Vagina (tissue), 2 donors: Measurements from ENCODE around the gene SPON1.

ENCODE experiments used
- POLR2A ChIP-seq, 2 donors: fragments of 450-650 bp; IDR thresholded peaks; one replicate each; pipeline ENCODE4 v1.6.1; 2017; ENCODE audit warnings: antibody characterized with exemption in 2 of 2, mild to moderate bottlenecking in 2 of 2, moderate library complexity in 2 of 2
- POLR2AphosphoS5 ChIP-seq, 2 donors: sonication (generic); formaldehyde crosslinking; IDR thresholded peaks; one replicate each; pipeline ENCODE4 v1.9.0; 2017; ENCODE audit warnings: antibody characterized with exemption in 2 of 2, mild to moderate bottlenecking in 2 of 2, low read depth in 1 of 2; ENCODE audit not compliant: insufficient read depth in 1 of 2
- TF ChIP-seq, protein P1 (sequence below), 3 experiments: fragments of 450-650 bp in 2 of 3; fragments of 200-600 bp in 1 of 3; sonication (generic) in 1 of 3; IDR thresholded peaks; one replicate each; pipeline ENCODE4 v1.5.1; 2017 to 2019; ENCODE audit warnings: antibody characterized with exemption in 3 of 3, mild to moderate bottlenecking in 2 of 3, moderate library complexity in 2 of 3

DNA sequence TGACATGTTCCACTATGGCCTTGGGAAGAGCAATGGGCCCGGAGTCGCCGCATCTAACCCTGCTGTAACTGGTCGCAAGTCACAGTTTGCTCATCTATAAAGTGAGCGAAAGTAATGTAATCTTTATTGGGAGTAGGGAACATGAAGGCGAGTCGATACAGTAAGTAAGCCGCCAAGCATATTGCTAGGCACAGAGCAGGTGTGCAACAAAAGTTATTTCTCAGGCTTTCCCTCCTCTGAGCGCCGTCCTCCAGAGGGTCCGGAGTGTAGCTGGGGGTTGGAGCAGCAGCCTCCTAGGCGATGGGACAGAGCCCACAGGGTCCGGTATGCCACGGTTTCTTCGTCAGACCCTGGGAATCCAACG lies 343 bp upstream of the SPON1 start:
- TF ChIP-seq, protein P1, sequence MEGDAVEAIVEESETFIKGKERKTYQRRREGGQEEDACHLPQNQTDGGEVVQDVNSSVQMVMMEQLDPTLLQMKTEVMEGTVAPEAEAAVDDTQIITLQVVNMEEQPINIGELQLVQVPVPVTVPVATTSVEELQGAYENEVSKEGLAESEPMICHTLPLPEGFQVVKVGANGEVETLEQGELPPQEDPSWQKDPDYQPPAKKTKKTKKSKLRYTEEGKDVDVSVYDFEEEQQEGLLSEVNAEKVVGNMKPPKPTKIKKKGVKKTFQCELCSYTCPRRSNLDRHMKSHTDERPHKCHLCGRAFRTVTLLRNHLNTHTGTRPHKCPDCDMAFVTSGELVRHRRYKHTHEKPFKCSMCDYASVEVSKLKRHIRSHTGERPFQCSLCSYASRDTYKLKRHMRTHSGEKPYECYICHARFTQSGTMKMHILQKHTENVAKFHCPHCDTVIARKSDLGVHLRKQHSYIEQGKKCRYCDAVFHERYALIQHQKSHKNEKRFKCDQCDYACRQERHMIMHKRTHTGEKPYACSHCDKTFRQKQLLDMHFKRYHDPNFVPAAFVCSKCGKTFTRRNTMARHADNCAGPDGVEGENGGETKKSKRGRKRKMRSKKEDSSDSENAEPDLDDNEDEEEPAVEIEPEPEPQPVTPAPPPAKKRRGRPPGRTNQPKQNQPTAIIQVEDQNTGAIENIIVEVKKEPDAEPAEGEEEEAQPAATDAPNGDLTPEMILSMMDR (IDR thresholded peaks at IDR 0.05) = no peak
- TF ChIP-seq POLR2A (IDR thresholded peaks at IDR 0.05) = no peak
- no peak for TF ChIP-seq POLR2AphosphoS5 (IDR thresholded peaks at IDR 0.05; ENCODE audit: insufficient read depth in 1 of 2, low read depth in 1 of 2)
